Aorta (tissue), 4 donors: ENCODE measurements around the gene OTUB2. TPM values are rescaled to one million over a fixed set of nuclear protein-coding genes. Genes with fewer than 3 reads are reported as not detected.

Source experiments
- polyA plus RNA-seq, 2 donors: library from polyadenylated mRNA; stranded (reverse); fragments of 200-250 nt; gene quantifications; one replicate each; pipeline ENCODE4 v1.2.3, GENCODE V29; 2013
- total RNA-seq, 2 donors: library from RNA; stranded (reverse); fragmentation: NEBNext Ultra II Directional; extraction: Animal tissue kit (Norgen Biotek cat#: 25700); gene quantifications; one replicate each; pipeline ENCODE4 v1.2.1, GENCODE V29; 2021
- donor health status: healthy with polysubstance abuse.
- donor health status: Bipolar disorder and iron deficiency.
- donor health status: DM: no; HTN: no; CAD: no.
- donor health status: DM: yes; HTN: yes; CAD: no.

Gene OTUB2
- total and polyA plus RNA-seq, 4 donors: 0.42 to 0.60 TPM; not detected in 2

Other genes with a start within 250 kb of the OTUB2 start
- gene PRIMA1, start 237.9 kb upstream of the OTUB2 start, total RNA-seq: 1 to 10 TPM; 6.7 to 8.9 TPM
- under 1 TPM; 0.38 to 0.69 TPM for gene PRIMA1, start 237.9 kb upstream of the OTUB2 start, polyA plus RNA-seq
- gene FAM181A, start 99.0 kb upstream of the OTUB2 start, total RNA-seq: not detected
- not detected for gene FAM181A, start 99.0 kb upstream of the OTUB2 start, polyA plus RNA-seq
- gene ASB2, start 49.8 kb upstream of the OTUB2 start, total RNA-seq: 10 to 100 TPM; 53.3 to 57.0 TPM
- 10 to 100 TPM in 1 of 2 donors, 1 to 10 TPM in 1; 9.1 to 24.8 TPM for gene ASB2, start 49.8 kb upstream of the OTUB2 start, polyA plus RNA-seq
- gene CCDC197, start 29.0 kb upstream of the OTUB2 start, total RNA-seq: under 1 TPM in 1 of 2 donors, not detected in 1; 0.60 TPM
- not detected for gene CCDC197, start 29.0 kb upstream of the OTUB2 start, polyA plus RNA-seq
- gene DDX24, start 54.9 kb downstream of the OTUB2 start, total RNA-seq: 100 to 1,000 TPM; 190 to 198 TPM
- 100 to 1,000 TPM in 1 of 2 donors, 10 to 100 TPM in 1; 43.7 to 158 TPM for gene DDX24, start 54.9 kb downstream of the OTUB2 start, polyA plus RNA-seq
- 10 to 100 TPM; 13.7 to 16.8 TPM for gene IFI27L1, start 55.0 kb downstream of the OTUB2 start, total RNA-seq
- 10 to 100 TPM; 20.8 to 21.8 TPM for gene IFI27L1, start 55.0 kb downstream of the OTUB2 start, polyA plus RNA-seq
- gene IFI27, start 84.4 kb downstream of the OTUB2 start, total RNA-seq: 100 to 1,000 TPM; 106 to 222 TPM
- gene IFI27, start 84.4 kb downstream of the OTUB2 start, polyA plus RNA-seq: 100 to 1,000 TPM in 1 of 2 donors, 10 to 100 TPM in 1; 42.4 to 107 TPM
- gene IFI27L2, start 103.3 kb downstream of the OTUB2 start, total RNA-seq: 10 to 100 TPM; 52.4 to 55.8 TPM
- 100 to 1,000 TPM; 149 to 168 TPM for gene IFI27L2, start 103.3 kb downstream of the OTUB2 start, polyA plus RNA-seq
- under 1 TPM; 0.10 to 0.93 TPM for gene PPP4R4, start 148.0 kb downstream of the OTUB2 start, total RNA-seq
- under 1 TPM in 1 of 2 donors, not detected in 1; 0.08 TPM for gene PPP4R4, start 148.0 kb downstream of the OTUB2 start, polyA plus RNA-seq